Adrenal gland (tissue), 12 donors: Measurements from ENCODE around the gene EPN3. TPM values are rescaled to one million over a fixed set of nuclear protein-coding genes. Genes with fewer than 3 reads are reported as not detected.

Source experiments
- DNase-seq, 7 donors: peaks; one replicate each; pipeline ENCODE4 v3.0.0-alpha.2; 2019 to 2020
- H3K27ac ChIP-seq, 5 donors: fragments of 200-600 bp; sonication (generic) in 4 of 5; 1 replicate in 3 of 5; 2 replicates in 2 of 5; pipeline versions ENCODE4 v1.5.1 to v1.8.0; 2016 to 2020; ENCODE audit warnings: mild to moderate bottlenecking in 1 of 5
- H3K27me3 ChIP-seq: fragments of 200-600 bp; 2 replicates; pipeline ENCODE4 v1.8.0; 2021
- H3K36me3 ChIP-seq, 2 donors: fragments of 200-600 bp; replicated peaks in 1 of 2; 1 replicate in 1 of 2; 2 replicates in 1 of 2; pipeline versions ENCODE4 v1.5.1 to v1.8.0; 2018 to 2022
- H3K4me1 ChIP-seq, 2 donors: fragments of 200-600 bp; replicated peaks in 1 of 2; 1 replicate in 1 of 2; 2 replicates in 1 of 2; pipeline versions ENCODE4 v1.5.1 to v1.8.0; 2018 to 2021
- H3K4me3 ChIP-seq, 4 donors: fragments of 200-600 bp; sonication (generic) in 3 of 4; one replicate each; pipeline ENCODE4 v1.5.1; 2016 to 2018
- H3K9me3 ChIP-seq, 3 donors: fragments of 200-600 bp; sonication (generic) in 1 of 3; replicated peaks in 1 of 3; 1 replicate in 2 of 3; 2 replicates in 1 of 3; pipeline versions ENCODE4 v1.5.1 to v1.8.0; 2016 to 2021
- CTCF ChIP-seq, 6 experiments: fragments of 450-650 bp in 4 of 6; fragments of 200-600 bp in 2 of 6; sonication (generic) in 1 of 6; IDR thresholded peaks; 1 replicate in 5 of 6; 2 replicates in 1 of 6; pipeline versions ENCODE4 v1.5.1 to v1.8.0; 2016 to 2021; ENCODE audit warnings: antibody characterized with exemption in 6 of 6, mild to moderate bottlenecking in 2 of 6, moderate library complexity in 1 of 6
- POLR2A ChIP-seq, 2 donors: fragments of 450-650 bp; IDR thresholded peaks; one replicate each; pipeline ENCODE4 v1.6.1; 2017; ENCODE audit warnings: antibody characterized with exemption in 2 of 2, mild to moderate bottlenecking in 2 of 2, moderate library complexity in 1 of 2
- WGBS, 4 donors: extraction: QIAGEN DNeasy Blood & Tissue Kit in 2 of 4; methylation state at CpG; one replicate each; pipeline versions ENCODE4 v1.1.5 to v1.1.7; 2013 to 2017; 5-methylcytosine and 5-hydroxymethylcytosine counted together
- intact Hi-C, 2 donors: fragments of 100-400 bp; cut with DNase I; formaldehyde crosslinking; loops; one replicate each; pipeline versions ENCODE4 v1.14.1 to v1.15.0; 2022 to 2023
- polyA plus RNA-seq, 3 donors: library from polyadenylated mRNA; stranded (reverse); fragments of 200-250 nt in 2 of 3; fragments of 350-450 nt in 1 of 3; fragmentation: Illumina TruSeq in 1 of 3; extraction: RNeasy Lipid Tissue Mini Kit (QIAGEN cat#74804) in 1 of 3; gene quantifications; one replicate each; pipeline ENCODE4 v1.2.3, GENCODE V29; 2013 to 2014
- total RNA-seq, 9 donors: library from RNA; depleted of rRNA in 4 of 9; stranded (reverse); fragments of >200 nt in 4 of 9; fragments of 120-200 nt in 1 of 9; fragmentation: NEBNext Ultra II Directional in 1 of 9; extraction: Animal tissue kit (Norgen Biotek cat#: 25700) in 1 of 9; gene quantifications; one replicate each; pipeline versions ENCODE4 v1.1.0 to v1.2.4, GENCODE V29; 2013 to 2023
- donor health status: healthy with polysubstance abuse.
- donor health status: Bipolar disorder and iron deficiency.
- donor health status: DM: yes; HTN: yes; CAD: no.
- donor health status: DM: no; HTN: no; CAD: no.
- donor health status: DM: no; HTN: no; CAD: no.
- donor health status: DM: yes; HTN: yes; CAD: no.

The EPN3 gene
- total and polyA plus RNA-seq, 12 donors, result 1.2 to 96.1 (median 27.9) TPM

GRCh38 chr17:50577451-50577954, 45.0 kb downstream of the EPN3 start:
- H3K27me3 ChIP-seq, result no peaks in the 10 kb centered on the region
- H3K4me1 ChIP-seq, result no peaks in the 10 kb centered on the region
- WGBS, 4 donors, result 85 to 91% (median 88%) methylated on average over 13 of the region's 13 CpGs

GRCh38 chr17:50578173-50578572, 45.6 kb downstream of the EPN3 start:
- WGBS, 4 donors, result 85 to 100% (median 88%) methylated on average over 5 to 16 of the region's 16 CpGs
- Histone ChIP-seq H3K9me3 (no peaks in the 10 kb centered on the region), H3K36me3 (no peaks in the 10 kb centered on the region), H3K4me1 (no peaks in the 10 kb centered on the region), H3K27me3 (no peaks in the 10 kb centered on the region), H3K27ac (no peak overlapping the region), H3K4me3 (no peak overlapping the region)
- intact Hi-C loops, result no loop called here
- TF ChIP-seq CTCF (IDR thresholded peaks at IDR 0.05), result no peak
- TF ChIP-seq POLR2A (IDR thresholded peaks at IDR 0.05), result no peak
- DNase-seq, result no peak

More at GRCh38 chr17:50577451-50577954, 45.0 kb downstream of the EPN3 start:
- no peak overlapping the region for H3K27ac ChIP-seq
- no peak overlapping the region for H3K4me3 ChIP-seq
- no peak for DNase-seq
- no peaks in the 10 kb centered on the region for H3K9me3 ChIP-seq
- intact Hi-C loops, result no loop called here
- H3K36me3 ChIP-seq, result no peaks in the 10 kb centered on the region
- no peak for TF ChIP-seq CTCF (IDR thresholded peaks at IDR 0.05)
- TF ChIP-seq POLR2A (IDR thresholded peaks at IDR 0.05), result no peak

- TF ChIP-seq CTCF (IDR thresholded peaks at IDR 0.05) (no peak), POLR2A (IDR thresholded peaks at IDR 0.05) (no peak)
- H3K4me1 ChIP-seq, result no peaks in the 10 kb centered on the region
- no peaks in the 10 kb centered on the region for H3K36me3 ChIP-seq
- 89 to 96% (median 94%) methylated on average over 3 to 7 of the region's 7 CpGs for WGBS, 4 donors
- DNase-seq, result no peak
- H3K27me3 ChIP-seq, result no peaks in the 10 kb centered on the region
- intact Hi-C loops, result no loop called here
- H3K4me3 ChIP-seq, result no peak overlapping the region
- no peaks in the 10 kb centered on the region for H3K9me3 ChIP-seq
- no peak overlapping the region for H3K27ac ChIP-seq
These were observed 46.9 kb downstream of the EPN3 start for GRCh38 chr17:50579399-50579798.

GRCh38 chr17:50580646-50581045, 48.1 kb downstream of the EPN3 start:
- Histone ChIP-seq H3K27me3 (no peaks in the 10 kb centered on the region), H3K4me3 (no peak overlapping the region), H3K4me1 (no peaks in the 10 kb centered on the region), H3K36me3 (no peaks in the 10 kb centered on the region), H3K9me3 (no peaks in the 10 kb centered on the region), H3K27ac (no peak overlapping the region)
- intact Hi-C loops, result no loop called here
- 91 to 100% (median 96%) methylated on average over 6 to 9 of the region's 9 CpGs for WGBS, 4 donors
- no peak for TF ChIP-seq CTCF (IDR thresholded peaks at IDR 0.05)
- no peak for TF ChIP-seq POLR2A (IDR thresholded peaks at IDR 0.05)
- no peak for DNase-seq
